HCEC 1CT (cell line): ENCODE data around the gene PRPF39.
"Not testable (repeated sequence)": the region's sequence is repeated elsewhere in the genome, so short reads cannot be mapped to it uniquely, and the experiment has no call there.

Experiments
- DNase-seq: peaks from one replicate; pipeline ENCODE4 v3.0.0-alpha.2; 2017

Gene PRPF39

GRCh38 chr14:45140661-45141187, 56.8 kb downstream of the PRPF39 start:
- DNase-seq = no peak

- not testable (repeated sequence) for DNase-seq
These were observed 58.2 kb downstream of the PRPF39 start for GRCh38 chr14:45142083-45142482.

GRCh38 chr14:45144658-45145057, 60.7 kb downstream of the PRPF39 start:
- no peak for DNase-seq

GRCh38 chr14:45145214-45145613, 61.3 kb downstream of the PRPF39 start:
- DNase-seq = no peak

- DNase-seq = no peak
These were observed 65.7 kb downstream of the PRPF39 start for GRCh38 chr14:45149602-45150001.

GRCh38 chr14:45150386-45150890, 66.5 kb downstream of the PRPF39 start:
- no peak for DNase-seq

GRCh38 chr14:45156067-45156466, 72.2 kb downstream of the PRPF39 start:
- peak; percentile 12 for DNase-seq
